Measurements from ENCODE around the gene PLK5.

- TF ChIP-seq POLR2AphosphoS5 (IDR thresholded peaks at IDR 0.05) = no peak
- no peak for TF ChIP-seq POLR2A (IDR thresholded peaks at IDR 0.05)
- TF ChIP-seq, protein P1, sequence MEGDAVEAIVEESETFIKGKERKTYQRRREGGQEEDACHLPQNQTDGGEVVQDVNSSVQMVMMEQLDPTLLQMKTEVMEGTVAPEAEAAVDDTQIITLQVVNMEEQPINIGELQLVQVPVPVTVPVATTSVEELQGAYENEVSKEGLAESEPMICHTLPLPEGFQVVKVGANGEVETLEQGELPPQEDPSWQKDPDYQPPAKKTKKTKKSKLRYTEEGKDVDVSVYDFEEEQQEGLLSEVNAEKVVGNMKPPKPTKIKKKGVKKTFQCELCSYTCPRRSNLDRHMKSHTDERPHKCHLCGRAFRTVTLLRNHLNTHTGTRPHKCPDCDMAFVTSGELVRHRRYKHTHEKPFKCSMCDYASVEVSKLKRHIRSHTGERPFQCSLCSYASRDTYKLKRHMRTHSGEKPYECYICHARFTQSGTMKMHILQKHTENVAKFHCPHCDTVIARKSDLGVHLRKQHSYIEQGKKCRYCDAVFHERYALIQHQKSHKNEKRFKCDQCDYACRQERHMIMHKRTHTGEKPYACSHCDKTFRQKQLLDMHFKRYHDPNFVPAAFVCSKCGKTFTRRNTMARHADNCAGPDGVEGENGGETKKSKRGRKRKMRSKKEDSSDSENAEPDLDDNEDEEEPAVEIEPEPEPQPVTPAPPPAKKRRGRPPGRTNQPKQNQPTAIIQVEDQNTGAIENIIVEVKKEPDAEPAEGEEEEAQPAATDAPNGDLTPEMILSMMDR (IDR thresholded peaks at IDR 0.05) = peak in 2 of 4 experiments; percentile 1 to 10
- TF ChIP-seq EP300 (IDR thresholded peaks at IDR 0.05) = no peak
Observed at GRCh38 chr19:1491114-1491848, 32.6 kb upstream of the PLK5 start, which contains the start of gene REEP6.

Data from gastroesophageal sphincter (tissue), 3 donors.